WTC11 (cell line): ENCODE results near the gene LAP3. TPM values are rescaled to one million over a fixed set of nuclear protein-coding genes. Genes with fewer than 3 reads are reported as not detected.

Experiments
- ATAC-seq: fragments of 200-7000 bp; cut with Tn5 transposase; 2 replicates; pipeline ENCODE4 v1.10.0; 2021; ENCODE audit warnings: mild to moderate bottlenecking, moderate library complexity
- CTCF ChIA-PET: fragments of 300-600 bp; sonication (Branson Sonifier 250); formaldehyde crosslinking; loops from one replicate; lab custom pipeline; 2021; ENCODE audit warnings: antibody characterized with exemption; lab: Charles Lee
- POLR2A ChIA-PET: fragments of 350-600 bp; sonication (Branson Sonifier 250); formaldehyde crosslinking; loops from one replicate; lab custom pipeline; 2021; ENCODE audit warnings: antibody characterized with exemption; lab: Charles Lee
- DNase-seq: peaks from one replicate; pipeline ENCODE4 v3.0.0; 2021; ENCODE audit warnings: low spot score
- H3K27ac Mint-ChIP-seq: 2 replicates; pipeline ENCODE4 v1.8.0; 2021; ENCODE audit warnings: mixed read lengths
- H3K27me3 Mint-ChIP-seq: 2 replicates; pipeline ENCODE4 v1.8.0; 2021; ENCODE audit warnings: low read depth, mild to moderate bottlenecking, moderate library complexity, mixed read lengths
- H3K36me3 Mint-ChIP-seq: 2 replicates; pipeline ENCODE4 v1.8.0; 2021; ENCODE audit warnings: mixed read lengths
- H3K4me1 Mint-ChIP-seq: 2 replicates; pipeline ENCODE4 v1.8.0; 2022; ENCODE audit warnings: mixed read lengths
- H3K4me3 Mint-ChIP-seq: 2 replicates; pipeline ENCODE4 v1.8.0; 2021; ENCODE audit warnings: mild to moderate bottlenecking, moderate library complexity, mixed read lengths
- H3K9me3 Mint-ChIP-seq: 2 replicates; pipeline ENCODE4 v1.8.0; 2021; ENCODE audit warnings: mixed read lengths
- CTCF ChIP-seq: fragments of 200-600 bp; IDR thresholded peaks from 2 replicates; pipeline ENCODE4 v1.8.0; 2022; ENCODE audit warnings: antibody characterized with exemption
- ESRRA ChIP-seq: sonication (generic); formaldehyde crosslinking; IDR thresholded peaks from 2 replicates; pipeline ENCODE4 v1.8.1; 2022; ENCODE audit warnings: mild to moderate bottlenecking, missing genetic modification reagents, borderline replicate concordance
- IRF2 ChIP-seq: sonication (generic); formaldehyde crosslinking; IDR thresholded peaks from 2 replicates; pipeline ENCODE4 v1.8.0; 2022; ENCODE audit warnings: low read depth, missing genetic modification reagents, borderline replicate concordance
- NFATC4 ChIP-seq: fragments of 250-450 bp; sonication (Bioruptor Pico); IDR thresholded peaks from 2 replicates; pipeline ENCODE4 v1.9.0; 2021; ENCODE audit warnings: mild to moderate bottlenecking
- NR1H2 ChIP-seq: sonication (generic); formaldehyde crosslinking; IDR thresholded peaks from 2 replicates; pipeline ENCODE4 v1.9.0; 2021; ENCODE audit warnings: mild to moderate bottlenecking, moderate library complexity, missing genetic modification reagents
- ZBTB21 ChIP-seq: sonication (generic); formaldehyde crosslinking; IDR thresholded peaks from 2 replicates; pipeline ENCODE4 v1.8.1; 2023; ENCODE audit warnings: mild to moderate bottlenecking, missing genetic modification reagents, borderline replicate concordance
- ZNF396 ChIP-seq: fragments of 250-450 bp; sonication (Bioruptor Pico); IDR thresholded peaks from 2 replicates; pipeline ENCODE4 v1.8.0; 2021; ENCODE audit warnings: mild to moderate bottlenecking, moderate library complexity, borderline replicate concordance
- total RNA-seq: library from RNA; stranded (reverse); gene quantifications from 3 replicates; pipeline ENCODE4 v1.2.3, GENCODE V29; 2021
- TF ChIP-seq, protein P1 (sequence below): sonication (generic); formaldehyde crosslinking; IDR thresholded peaks from 2 replicates; pipeline ENCODE4 v1.8.1; 2022; ENCODE audit warnings: mild to moderate bottlenecking, moderate library complexity, missing genetic modification reagents
- TF ChIP-seq, protein P2 (sequence below): sonication (generic); formaldehyde crosslinking; IDR thresholded peaks from 2 replicates; pipeline ENCODE4 v1.8.1; 2022; ENCODE audit warnings: low read depth, mild to moderate bottlenecking, moderate library complexity, missing genetic modification reagents, borderline replicate concordance

LAP3 gene
- total RNA-seq, 1 experiment from 2014 or later: 52.7 TPM

- ChIA-PET POLR2A (interaction anchor here (0.6 kb wide), 1 partner anchor 74 kb away, joined by 4 read pairs; no protein-coding TSS in a partner anchor), CTCF (interaction anchor here (0.6 kb wide), 1 partner anchor 309 kb away, joined by 3 read pairs; no protein-coding TSS in a partner anchor)
- H3K36me3 Mint-ChIP-seq: no peaks in the 10 kb centered on the region
- no peaks in the 10 kb centered on the region for H3K27me3 Mint-ChIP-seq
- H3K27ac Mint-ChIP-seq: no peak overlapping the region
- DNase-seq: no peak
- no peaks in the 10 kb centered on the region for H3K4me1 Mint-ChIP-seq
- ATAC-seq: no peak
- no peak overlapping the region for H3K4me3 Mint-ChIP-seq
- no peaks in the 10 kb centered on the region for H3K9me3 Mint-ChIP-seq
- TF ChIP-seq ZNF396 (CRISPR knock-in tag): no peak
- no peak for TF ChIP-seq IRF2 (CRISPR knock-in tag)
- TF ChIP-seq, protein P1, sequence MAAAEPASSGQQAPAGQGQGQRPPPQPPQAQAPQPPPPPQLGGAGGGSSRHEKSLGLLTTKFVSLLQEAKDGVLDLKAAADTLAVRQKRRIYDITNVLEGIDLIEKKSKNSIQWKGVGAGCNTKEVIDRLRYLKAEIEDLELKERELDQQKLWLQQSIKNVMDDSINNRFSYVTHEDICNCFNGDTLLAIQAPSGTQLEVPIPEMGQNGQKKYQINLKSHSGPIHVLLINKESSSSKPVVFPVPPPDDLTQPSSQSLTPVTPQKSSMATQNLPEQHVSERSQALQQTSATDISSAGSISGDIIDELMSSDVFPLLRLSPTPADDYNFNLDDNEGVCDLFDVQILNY (CRISPR knock-in tag): no peak
- TF ChIP-seq ZBTB21: no peak
- no peak for TF ChIP-seq CTCF
- TF ChIP-seq NFATC4 (CRISPR knock-in tag): no peak
- TF ChIP-seq NR1H2 (CRISPR knock-in tag): no peak
- no peak for TF ChIP-seq ESRRA (CRISPR knock-in tag)
- TF ChIP-seq, protein P2, sequence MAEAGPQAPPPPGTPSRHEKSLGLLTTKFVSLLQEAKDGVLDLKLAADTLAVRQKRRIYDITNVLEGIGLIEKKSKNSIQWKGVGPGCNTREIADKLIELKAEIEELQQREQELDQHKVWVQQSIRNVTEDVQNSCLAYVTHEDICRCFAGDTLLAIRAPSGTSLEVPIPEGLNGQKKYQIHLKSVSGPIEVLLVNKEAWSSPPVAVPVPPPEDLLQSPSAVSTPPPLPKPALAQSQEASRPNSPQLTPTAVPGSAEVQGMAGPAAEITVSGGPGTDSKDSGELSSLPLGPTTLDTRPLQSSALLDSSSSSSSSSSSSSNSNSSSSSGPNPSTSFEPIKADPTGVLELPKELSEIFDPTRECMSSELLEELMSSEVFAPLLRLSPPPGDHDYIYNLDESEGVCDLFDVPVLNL (CRISPR knock-in tag): no peak
Observed at GRCh38 chr4:17657090-17657489, 80.1 kb downstream of the LAP3 start.

Other genes with a start within 250 kb of the LAP3 start
- 33.1 to 36.3 TPM (median 33.6 TPM) in 3 replicates for gene QDPR, start 65.1 kb upstream of the LAP3 start, total RNA-seq
- not detected in 3 replicates for gene CLRN2, start 62.0 kb upstream of the LAP3 start, total RNA-seq
- gene MED28, start 37.4 kb downstream of the LAP3 start, total RNA-seq: 97.8 to 106 TPM (median 102 TPM) in 3 replicates
- 0.11 to 0.23 TPM (median 0.17 TPM) in 3 replicates for gene FAM184B, start 204.4 kb downstream of the LAP3 start, total RNA-seq
- gene DCAF16, start 233.6 kb downstream of the LAP3 start, total RNA-seq: 43.4 to 53.6 TPM (median 49.5 TPM) in 3 replicates
- gene NCAPG, start 233.8 kb downstream of the LAP3 start, total RNA-seq: 54.7 to 61.9 TPM (median 55.9 TPM) in 3 replicates